HUES6 (cell line): Measurements from ENCODE around the gene MAML2.

ENCODE experiments used
- H3K27ac ChIP-seq: 2 replicates; pipeline ENCODE4 v1.7.0; 2013; ENCODE audit warnings: low read depth, mild to moderate bottlenecking, low read length, inconsistent platforms
- H3K27me3 ChIP-seq: 2 replicates; pipeline ENCODE4 v1.6.1; 2013; ENCODE audit warnings: low read length; ENCODE audit not compliant: control insufficient read depth, insufficient read depth
- H3K36me3 ChIP-seq: 2 replicates; pipeline ENCODE4 v1.6.1; 2013; ENCODE audit warnings: low read length; ENCODE audit not compliant: control insufficient read depth, insufficient read depth
- H3K4me1 ChIP-seq: 2 replicates; pipeline ENCODE4 v1.6.1; 2013; ENCODE audit warnings: low read length; ENCODE audit not compliant: control insufficient read depth, insufficient read depth
- H3K4me3 ChIP-seq: 2 replicates; pipeline ENCODE4 v1.5.1; 2013; ENCODE audit warnings: low read depth, low read length
- H3K9ac ChIP-seq: one replicate; pipeline ENCODE4 v1.6.1; 2013; ENCODE audit warnings: mild to moderate bottlenecking, low read length
- H3K9me3 ChIP-seq: 2 replicates; pipeline ENCODE4 v1.6.1; 2013; ENCODE audit warnings: low read depth, low read length; ENCODE audit not compliant: control insufficient read depth, insufficient read depth

Gene MAML2

GRCh38 chr11:96081561-96081960, 261.4 kb downstream of the MAML2 start:
- H3K4me3 ChIP-seq, result no peak overlapping the region
- no peaks in the 10 kb centered on the region for H3K27me3 ChIP-seq
- no peaks in the 10 kb centered on the region for H3K36me3 ChIP-seq
- no peak overlapping the region for H3K27ac ChIP-seq
- H3K9me3 ChIP-seq, result no peaks in the 10 kb centered on the region
- H3K4me1 ChIP-seq, result peaks cover 37% of the 10 kb centered on the region
- no peak overlapping the region for H3K9ac ChIP-seq

GRCh38 chr11:96079691-96080090, 263.3 kb downstream of the MAML2 start:
- H3K9me3 ChIP-seq, result no peaks in the 10 kb centered on the region
- H3K4me1 ChIP-seq, result peaks cover 41% of the 10 kb centered on the region
- no peaks in the 10 kb centered on the region for H3K27me3 ChIP-seq
- H3K4me3 ChIP-seq, result no peak overlapping the region
- H3K36me3 ChIP-seq, result no peaks in the 10 kb centered on the region
- no peak overlapping the region for H3K9ac ChIP-seq
- no peak overlapping the region for H3K27ac ChIP-seq

- H3K4me3 ChIP-seq, result no peak overlapping the region
- no peak overlapping the region for H3K27ac ChIP-seq
- H3K4me1 ChIP-seq, result peaks cover 13% of the 10 kb centered on the region
- no peaks in the 10 kb centered on the region for H3K9me3 ChIP-seq
- H3K36me3 ChIP-seq, result no peaks in the 10 kb centered on the region
- H3K27me3 ChIP-seq, result no peaks in the 10 kb centered on the region
- no peak overlapping the region for H3K9ac ChIP-seq
Observed at GRCh38 chr11:96075532-96075959, 267.4 kb downstream of the MAML2 start.

GRCh38 chr11:96074551-96075310, 268.3 kb downstream of the MAML2 start:
- Histone ChIP-seq H3K36me3 (no peaks in the 10 kb centered on the region), H3K4me3 (no peak overlapping the region), H3K9me3 (no peaks in the 10 kb centered on the region), H3K4me1 (peaks cover 10% of the 10 kb centered on the region; the same call in 1 of the 2 replicates), H3K27me3 (no peaks in the 10 kb centered on the region), H3K27ac (no peak overlapping the region), H3K9ac (no peak overlapping the region)

GRCh38 chr11:96073536-96073935, 269.5 kb downstream of the MAML2 start:
- Histone ChIP-seq H3K27me3 (no peaks in the 10 kb centered on the region), H3K4me1 (peaks cover 10% of the 10 kb centered on the region; the same call in 1 of the 2 replicates), H3K9ac (no peak overlapping the region), H3K4me3 (no peak overlapping the region), H3K36me3 (no peaks in the 10 kb centered on the region), H3K9me3 (no peaks in the 10 kb centered on the region), H3K27ac (no peak overlapping the region)

GRCh38 chr11:96072592-96072991, 270.4 kb downstream of the MAML2 start:
- Histone ChIP-seq H3K4me3 (no peak overlapping the region), H3K27me3 (no peaks in the 10 kb centered on the region), H3K27ac (no peak overlapping the region), H3K36me3 (no peaks in the 10 kb centered on the region), H3K4me1 (peaks cover 10% of the 10 kb centered on the region; the same call in 1 of the 2 replicates), H3K9me3 (no peaks in the 10 kb centered on the region), H3K9ac (no peak overlapping the region)

- H3K27ac ChIP-seq, result no peak overlapping the region
- no peaks in the 10 kb centered on the region for H3K36me3 ChIP-seq
- no peak overlapping the region for H3K4me3 ChIP-seq
- H3K9me3 ChIP-seq, result no peaks in the 10 kb centered on the region
- peaks cover 6% of the 10 kb centered on the region; the same call in 1 of the 2 replicates for H3K4me1 ChIP-seq
- no peaks in the 10 kb centered on the region for H3K27me3 ChIP-seq
- H3K9ac ChIP-seq, result no peak overlapping the region
Observed at GRCh38 chr11:96070453-96070852, 272.5 kb downstream of the MAML2 start.

- no peaks in the 10 kb centered on the region for H3K4me1 ChIP-seq
- H3K27ac ChIP-seq, result no peak overlapping the region
- H3K9ac ChIP-seq, result no peak overlapping the region
- H3K4me3 ChIP-seq, result no peak overlapping the region
- H3K9me3 ChIP-seq, result no peaks in the 10 kb centered on the region
- no peaks in the 10 kb centered on the region for H3K36me3 ChIP-seq
- no peaks in the 10 kb centered on the region for H3K27me3 ChIP-seq
Observed at GRCh38 chr11:96067160-96067559, 275.8 kb downstream of the MAML2 start.

- Histone ChIP-seq H3K27ac (no peak overlapping the region), H3K27me3 (no peaks in the 10 kb centered on the region), H3K9ac (no peak overlapping the region), H3K36me3 (no peaks in the 10 kb centered on the region), H3K9me3 (no peaks in the 10 kb centered on the region), H3K4me3 (no peak overlapping the region), H3K4me1 (no peaks in the 10 kb centered on the region)
Observed at GRCh38 chr11:96065379-96065778, 277.6 kb downstream of the MAML2 start.

GRCh38 chr11:96063886-96064285, 279.1 kb downstream of the MAML2 start:
- Histone ChIP-seq H3K9me3 (no peaks in the 10 kb centered on the region), H3K27ac (no peak overlapping the region), H3K36me3 (no peaks in the 10 kb centered on the region), H3K27me3 (no peaks in the 10 kb centered on the region), H3K4me3 (no peak overlapping the region), H3K9ac (no peak overlapping the region), H3K4me1 (no peaks in the 10 kb centered on the region)

- no peak overlapping the region for H3K9ac ChIP-seq
- H3K27me3 ChIP-seq, result no peaks in the 10 kb centered on the region
- H3K4me3 ChIP-seq, result no peak overlapping the region
- no peaks in the 10 kb centered on the region for H3K9me3 ChIP-seq
- no peaks in the 10 kb centered on the region for H3K36me3 ChIP-seq
- no peak overlapping the region for H3K27ac ChIP-seq
- no peaks in the 10 kb centered on the region for H3K4me1 ChIP-seq
Observed at GRCh38 chr11:96063053-96063452, 279.9 kb downstream of the MAML2 start.
